HepG2 (cell line): ENCODE measurements around the gene INAFM2. TPM values are rescaled to one million over a fixed set of nuclear protein-coding genes. Genes with fewer than 3 reads are reported as not detected.

Experiments used
- BORCS8-MEF2B ChIP-seq: sonication (generic); formaldehyde crosslinking; IDR thresholded peaks from 2 replicates; pipeline ENCODE4 v1.8.0; 2022; ENCODE audit warnings: mild to moderate bottlenecking, missing genetic modification reagents
- CC2D1A ChIP-seq: sonication (generic); formaldehyde crosslinking; IDR thresholded peaks from 2 replicates; pipeline ENCODE4 v1.8.1; 2023; ENCODE audit warnings: mild to moderate bottlenecking, missing genetic modification reagents
- CEBPG ChIP-seq: IDR thresholded peaks from 2 replicates; pipeline ENCODE4 v1.6.1; 2016
- CHCHD3 ChIP-seq: sonication (generic); formaldehyde crosslinking; IDR thresholded peaks from 2 replicates; pipeline ENCODE4 v1.8.0; 2022; ENCODE audit warnings: mild to moderate bottlenecking, missing genetic modification reagents, moderate library complexity
- CREM ChIP-seq, 2 experiments: sonication (generic) in 1 of 2; formaldehyde crosslinking in 1 of 2; IDR thresholded peaks; 2 replicates each; pipeline versions ENCODE4 v1.4.0 to v1.6.1; 2016 to 2020; ENCODE audit warnings: antibody characterized with exemption in 1 of 2, mild to moderate bottlenecking in 1 of 2, missing genetic modification reagents in 1 of 2
- ELF4 ChIP-seq: sonication (generic); formaldehyde crosslinking; IDR thresholded peaks from 2 replicates; pipeline ENCODE4 v1.5.0; 2020; ENCODE audit warnings: missing genetic modification reagents, mild to moderate bottlenecking, moderate library complexity, borderline replicate concordance
- GATA4 ChIP-seq: sonication (generic); IDR thresholded peaks from 2 replicates; pipeline ENCODE4 v1.6.1; 2016; ENCODE audit warnings: antibody characterized with exemption, low read depth, borderline replicate concordance
- GTF3A ChIP-seq: sonication (generic); formaldehyde crosslinking; conservative IDR thresholded peaks from 2 replicates; pipeline ENCODE4 v1.4.0; 2020; ENCODE audit warnings: mild to moderate bottlenecking, missing genetic modification reagents
- HCFC1 ChIP-seq: fragments of 150-350 bp; IDR thresholded peaks from 2 replicates; pipeline ENCODE4 v1.6.1; 2014; ENCODE audit warnings: low read depth, low read length
- HNRNPLL ChIP-seq: fragments of 200-400 bp; formaldehyde crosslinking; IDR thresholded peaks from 2 replicates; pipeline ENCODE4 v1.6.1; 2017; ENCODE audit warnings: mild to moderate bottlenecking, low read depth, low read length; ENCODE audit not compliant: poor library complexity, severe bottlenecking
- JARID2 ChIP-seq: sonication (generic); formaldehyde crosslinking; IDR thresholded peaks from 2 replicates; pipeline ENCODE4 v1.8.1; 2023; ENCODE audit warnings: missing genetic modification reagents, inconsistent platforms; ENCODE audit not compliant: insufficient replicate concordance
- RBAK ChIP-seq: sonication (generic); formaldehyde crosslinking; IDR thresholded peaks from 2 replicates; pipeline ENCODE4 v1.5.1; 2020; ENCODE audit warnings: mild to moderate bottlenecking, missing genetic modification reagents
- RORA ChIP-seq: sonication (generic); formaldehyde crosslinking; IDR thresholded peaks from 2 replicates; pipeline ENCODE4 v1.5.0; 2020; ENCODE audit warnings: mild to moderate bottlenecking, missing genetic modification reagents, moderate library complexity
- TGIF2 ChIP-seq: IDR thresholded peaks from 2 replicates; pipeline ENCODE4 v1.6.1; 2016; ENCODE audit warnings: control low read depth, missing compliant biosample characterization
- U2AF2 ChIP-seq: fragments of 200-400 bp; formaldehyde crosslinking; IDR thresholded peaks from 2 replicates; pipeline ENCODE4 v1.6.1; 2017; ENCODE audit warnings: low read depth, mild to moderate bottlenecking, low read length
- ZBTB38 ChIP-seq: sonication (generic); formaldehyde crosslinking; IDR thresholded peaks from 2 replicates; pipeline ENCODE4 v1.5.1; 2020; ENCODE audit warnings: mild to moderate bottlenecking, missing genetic modification reagents
- ZFP1 ChIP-seq: IDR thresholded peaks from 2 replicates; pipeline ENCODE4 v1.6.1; 2016
- ZFP82 ChIP-seq: sonication (generic); formaldehyde crosslinking; IDR thresholded peaks from 2 replicates; pipeline ENCODE4 v1.5.1; 2020; ENCODE audit warnings: mild to moderate bottlenecking, missing genetic modification reagents, borderline replicate concordance
- ZNF24 ChIP-seq: fragments of 450-650 bp; IDR thresholded peaks from 2 replicates; pipeline ENCODE4 v1.6.1; 2017; ENCODE audit warnings: antibody characterized with exemption, mild to moderate bottlenecking
- ZNF251 ChIP-seq: sonication (generic); formaldehyde crosslinking; IDR thresholded peaks from 2 replicates; pipeline ENCODE4 v1.9.0; 2021; ENCODE audit warnings: mild to moderate bottlenecking, missing genetic modification reagents
- ZNF292 ChIP-seq: sonication (generic); formaldehyde crosslinking; IDR thresholded peaks from 2 replicates; pipeline ENCODE4 v1.8.1; 2022; ENCODE audit warnings: mild to moderate bottlenecking, low read depth, missing genetic modification reagents, borderline replicate concordance
- ZNF660 ChIP-seq: sonication (generic); formaldehyde crosslinking; IDR thresholded peaks from 2 replicates; pipeline ENCODE4 v1.5.1; 2020; ENCODE audit warnings: mild to moderate bottlenecking, low read depth, missing genetic modification reagents, borderline replicate concordance
- ZNF670 ChIP-seq: sonication (generic); formaldehyde crosslinking; IDR thresholded peaks from 2 replicates; pipeline ENCODE4 v1.8.0; 2022; ENCODE audit warnings: mild to moderate bottlenecking, missing genetic modification reagents, borderline replicate concordance
- ZNF746 ChIP-seq: sonication (generic); formaldehyde crosslinking; IDR thresholded peaks from 2 replicates; pipeline ENCODE4 v1.8.0; 2022; ENCODE audit warnings: mild to moderate bottlenecking, missing genetic modification reagents
- ZNF800 ChIP-seq: sonication (generic); formaldehyde crosslinking; IDR thresholded peaks from 2 replicates; pipeline ENCODE4 v1.4.0; 2020; ENCODE audit warnings: missing genetic modification reagents
- ZSCAN9 ChIP-seq: IDR thresholded peaks from 2 replicates; pipeline ENCODE4 v1.6.1; 2016; ENCODE audit warnings: borderline replicate concordance
- polyA plus RNA-seq, 8 experiments: library from polyadenylated mRNA; depleted of rRNA in 3 of 8; stranded (reverse) in 7 of 8; unstranded in 1 of 8; fragments of >200 nt; fragmentation: Illumina TruSeq in 4 of 8; extraction: Trizol in 4 of 8; gene quantifications; 2 replicates each; pipeline versions ENCODE4 v1.2.1 to v1.2.3, GENCODE V29; 2011 to 2016; ENCODE audit warnings: low read depth in 4 of 8, missing spikeins in 1 of 8, mixed read lengths in 1 of 8; ENCODE audit not compliant: insufficient read depth in 1 of 8
- total RNA-seq, 5 experiments: library from RNA; depleted of rRNA; stranded (reverse); fragments of >200 nt; fragmentation: Illumina TruSeq; extraction: Trizol; gene quantifications; 2 replicates each; pipeline ENCODE4 v1.2.3, GENCODE V29; 2016; ENCODE audit warnings: low read depth in 1 of 5
- TF ChIP-seq, protein P1 (sequence below): sonication (generic); formaldehyde crosslinking; IDR thresholded peaks from 2 replicates; pipeline ENCODE4 v1.9.0; 2021; ENCODE audit warnings: missing genetic modification reagents, mild to moderate bottlenecking, borderline replicate concordance
- TF ChIP-seq, protein P2 (sequence below): sonication (generic); formaldehyde crosslinking; IDR thresholded peaks from 2 replicates; pipeline ENCODE4 v1.4.0; 2020; ENCODE audit warnings: low read depth, mild to moderate bottlenecking, missing genetic modification reagents

The INAFM2 gene
- total and polyA plus RNA-seq, 2 of the 13 experiments (the other 11 are each of a cell fraction or from before 2014, with no cell fraction given) = 5.5 to 6.5 TPM

DNA sequence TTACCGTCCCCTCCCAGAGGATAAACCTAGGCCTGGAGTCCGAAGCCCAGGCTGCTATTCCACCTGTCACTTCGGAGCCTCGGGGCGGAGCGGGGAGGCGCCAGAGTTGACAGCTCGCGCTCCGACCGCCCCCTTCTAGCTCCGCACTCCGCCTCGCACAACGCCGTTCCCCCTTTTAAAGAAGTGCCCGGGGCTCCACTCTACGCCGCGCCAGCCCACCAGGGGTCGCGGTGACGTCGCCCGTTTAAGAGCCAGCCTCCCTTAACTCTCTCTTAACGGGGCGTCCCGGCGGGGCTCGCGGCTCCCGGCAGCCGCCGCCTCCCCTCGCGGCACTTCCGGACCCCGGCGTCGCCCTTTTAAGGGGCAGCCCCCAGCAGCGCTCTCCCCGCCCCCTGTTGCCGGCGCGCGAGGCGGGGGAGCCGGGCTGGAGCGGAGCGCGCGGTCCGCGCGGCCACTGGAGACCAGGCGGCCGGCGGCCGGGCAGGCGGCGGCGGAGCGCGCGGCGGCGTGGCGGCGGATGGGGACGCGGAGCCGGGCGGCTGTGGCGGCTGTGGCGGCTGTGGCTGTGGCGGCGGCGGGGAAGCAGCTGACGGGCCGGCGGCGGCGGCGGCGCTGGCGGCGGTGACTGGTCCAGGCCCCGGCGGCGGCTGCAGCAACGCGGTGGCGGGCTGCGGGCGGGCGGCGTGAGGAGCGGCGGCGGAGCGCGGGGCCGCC, at the start of gene INAFM2 (continued):
- TF ChIP-seq ZBTB38 (no peak), ZNF24 (no peak), ZFP1 (CRISPR knock-in tag) (peak; percentile 51; the same call in 1 of the 2 replicates), ZSCAN9 (CRISPR knock-in tag) (no peak), CHCHD3 (CRISPR knock-in tag) (no peak), HCFC1 (no peak), BORCS8-MEF2B (CRISPR knock-in tag) (0 out of 2 replicates have a peak, but pooled peaks have one; percentile 34), ZNF746 (CRISPR knock-in tag) (no peak), RBAK (CRISPR knock-in tag) (no peak), CC2D1A (no peak), ZNF800 (CRISPR knock-in tag) (peak; percentile 60), ZNF292 (no peak), U2AF2 (no peak), ZNF670 (CRISPR knock-in tag) (no peak), ZNF660 (CRISPR knock-in tag) (no peak), RORA (CRISPR knock-in tag) (no peak), HNRNPLL (peak; percentile 67), ZNF251 (CRISPR knock-in tag) (no peak), CEBPG (CRISPR knock-in tag) (no peak), CREM (IDR thresholded peaks at IDR 0.05) (no peak), CREM (CRISPR knock-in tag; IDR thresholded peaks at IDR 0.05) (no peak), GATA4 (no peak), ELF4 (CRISPR knock-in tag) (no peak), ZFP82 (0 out of 2 replicates have a peak, but pooled peaks have one; percentile 65), TGIF2 (peak; percentile 98), JARID2 (CRISPR knock-in tag) (no peak), GTF3A (CRISPR knock-in tag) (no peak)
- TF ChIP-seq, protein P1, sequence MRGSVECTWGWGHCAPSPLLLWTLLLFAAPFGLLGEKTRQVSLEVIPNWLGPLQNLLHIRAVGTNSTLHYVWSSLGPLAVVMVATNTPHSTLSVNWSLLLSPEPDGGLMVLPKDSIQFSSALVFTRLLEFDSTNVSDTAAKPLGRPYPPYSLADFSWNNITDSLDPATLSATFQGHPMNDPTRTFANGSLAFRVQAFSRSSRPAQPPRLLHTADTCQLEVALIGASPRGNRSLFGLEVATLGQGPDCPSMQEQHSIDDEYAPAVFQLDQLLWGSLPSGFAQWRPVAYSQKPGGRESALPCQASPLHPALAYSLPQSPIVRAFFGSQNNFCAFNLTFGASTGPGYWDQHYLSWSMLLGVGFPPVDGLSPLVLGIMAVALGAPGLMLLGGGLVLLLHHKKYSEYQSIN (CRISPR knock-in tag) = no peak
- TF ChIP-seq, protein P2, sequence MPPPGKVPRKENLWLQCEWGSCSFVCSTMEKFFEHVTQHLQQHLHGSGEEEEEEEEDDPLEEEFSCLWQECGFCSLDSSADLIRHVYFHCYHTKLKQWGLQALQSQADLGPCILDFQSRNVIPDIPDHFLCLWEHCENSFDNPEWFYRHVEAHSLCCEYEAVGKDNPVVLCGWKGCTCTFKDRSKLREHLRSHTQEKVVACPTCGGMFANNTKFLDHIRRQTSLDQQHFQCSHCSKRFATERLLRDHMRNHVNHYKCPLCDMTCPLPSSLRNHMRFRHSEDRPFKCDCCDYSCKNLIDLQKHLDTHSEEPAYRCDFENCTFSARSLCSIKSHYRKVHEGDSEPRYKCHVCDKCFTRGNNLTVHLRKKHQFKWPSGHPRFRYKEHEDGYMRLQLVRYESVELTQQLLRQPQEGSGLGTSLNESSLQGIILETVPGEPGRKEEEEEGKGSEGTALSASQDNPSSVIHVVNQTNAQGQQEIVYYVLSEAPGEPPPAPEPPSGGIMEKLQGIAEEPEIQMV (CRISPR knock-in tag) = 0 out of 2 replicates have a peak, but pooled peaks have one; percentile 76
